Right ventricle myocardium inferior (tissue), 1 donor: ENCODE results near the gene NSD2. TPM values are rescaled to one million over a fixed set of nuclear protein-coding genes. Genes with fewer than 3 reads are reported as not detected.
"Not testable (repeated sequence)": the region's sequence is repeated elsewhere in the genome, so short reads cannot be mapped to it uniquely, and the experiment has no call there.

Experiments
- ATAC-seq: fragments of 200-7000 bp; cut with Tn5 transposase; one replicate; pipeline ENCODE4 v1.9.1; 2020; ENCODE audit warnings: mild to moderate bottlenecking, moderate library complexity
- DNase-seq: peaks from one replicate; pipeline ENCODE4 v3.0.0; 2021; ENCODE audit errors: missing footprints
- intact Hi-C: fragments of 100-400 bp; cut with DNase I; formaldehyde crosslinking; loops from one replicate; pipeline ENCODE4 v1.11.0; 2022
- total RNA-seq: library from RNA; stranded (reverse); fragmentation: NEBNext Ultra II Directional; extraction: Animal tissue kit (Norgen Biotek cat#: 25700); gene quantifications from one replicate; pipeline ENCODE4 v1.2.1, GENCODE V29; 2021
- donor health status: DM: no; HTN: yes; CAD: no; lungs with severe emphysema.

The NSD2 gene
- total RNA-seq, 1 donor from 2014 or later = 37.0 TPM

DNA sequence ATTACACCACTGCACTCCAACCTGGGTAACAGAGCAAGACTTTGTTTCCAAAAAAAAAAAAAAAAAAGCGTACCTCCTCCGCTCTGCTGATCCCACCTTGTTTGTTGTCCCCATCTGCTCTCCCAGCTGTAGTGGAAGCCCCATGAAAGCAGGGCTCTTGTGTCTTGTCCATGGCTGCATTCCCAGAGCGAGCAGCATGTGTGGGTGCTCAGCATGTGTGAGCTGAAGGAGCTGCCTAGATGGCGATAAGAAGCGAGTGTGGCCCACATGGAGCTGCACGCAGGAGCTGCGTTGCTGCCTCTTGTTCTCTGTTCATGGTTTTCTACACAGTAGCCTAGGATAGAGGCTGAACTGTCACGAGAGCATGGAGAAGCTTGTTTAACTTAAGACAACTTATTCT lies 12.4 kb downstream of the NSD2 start:
- no peak for DNase-seq
- ATAC-seq = no peak
- intact Hi-C loops = no loop called here

DNA sequence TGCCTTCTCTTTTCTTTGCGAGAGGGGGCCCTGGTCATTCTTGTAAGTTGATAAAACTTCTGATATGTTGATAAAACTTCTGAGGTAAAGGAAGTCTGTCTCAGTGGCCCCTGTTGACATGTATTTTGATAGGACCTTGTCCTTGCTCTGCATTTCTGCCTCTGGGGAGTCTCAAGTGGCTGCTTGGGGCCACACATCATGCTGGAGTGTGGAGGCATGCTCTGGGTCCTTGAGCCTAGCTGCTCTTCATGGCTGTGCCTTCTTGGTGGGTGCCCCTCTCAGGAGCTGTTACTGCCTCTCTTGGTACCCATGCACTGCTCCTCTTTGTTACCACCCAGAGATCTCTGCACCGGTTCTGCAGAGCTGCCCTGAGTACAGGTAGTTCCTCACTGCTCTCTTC lies 14.2 kb downstream of the NSD2 start:
- ATAC-seq = no peak
- intact Hi-C loops = no loop called here

DNA sequence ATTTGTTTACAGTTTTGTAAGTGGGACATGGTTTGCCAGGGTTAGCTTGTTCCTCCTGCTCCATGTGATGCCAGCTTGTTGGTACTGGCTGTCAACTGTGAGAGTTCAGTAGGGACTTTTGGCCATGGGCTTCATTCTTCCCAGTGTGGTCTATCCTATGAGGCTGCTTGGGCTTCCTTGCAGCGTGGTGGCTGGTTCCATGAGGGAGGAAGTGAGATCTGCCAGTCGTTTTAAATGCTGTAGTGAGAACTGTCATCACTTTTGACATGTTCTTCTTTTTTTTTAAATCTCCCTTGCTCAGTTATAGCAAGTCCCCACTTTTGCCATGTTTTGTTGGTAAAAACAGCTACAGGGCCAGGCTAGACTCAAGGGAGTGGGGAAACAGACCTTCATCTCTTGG lies 15.9 kb downstream of the NSD2 start:
- ATAC-seq = no peak
- intact Hi-C loops = no loop called here
- no peak for DNase-seq

More for the DNA sequence above, 14.2 kb downstream of the NSD2 start:
- no peak for DNase-seq

DNA sequence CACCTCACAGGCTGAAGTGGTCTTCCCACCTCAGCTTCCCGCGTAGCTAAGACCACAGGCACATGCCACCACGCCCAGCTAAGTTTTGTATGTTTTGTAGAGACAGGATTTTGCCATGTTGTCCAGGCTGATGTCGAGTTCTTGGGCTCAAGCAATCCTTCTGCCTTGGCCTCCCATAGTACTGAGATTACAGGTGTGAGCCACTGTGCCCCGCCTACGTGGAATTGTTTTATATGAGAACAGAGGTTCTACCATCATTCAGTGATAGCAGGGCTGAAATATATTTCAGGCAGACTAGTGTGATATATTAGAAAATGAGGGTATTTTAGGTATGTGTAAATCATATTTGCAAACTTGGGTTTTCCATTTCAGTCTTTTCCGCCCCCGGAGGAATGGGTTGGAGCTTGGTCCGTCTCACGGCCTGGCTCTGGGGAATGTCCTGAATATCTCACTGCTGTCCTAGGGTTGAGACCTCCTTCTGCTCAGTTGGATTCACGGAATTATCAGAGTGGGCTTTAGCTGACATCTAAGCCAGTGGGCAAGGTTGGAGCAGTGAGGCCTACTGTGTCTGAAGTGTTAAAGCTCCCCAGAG lies 19.9 kb downstream of the NSD2 start:
- DNase-seq (no peak), ATAC-seq (no peak)
- intact Hi-C loops = no loop called here

DNA sequence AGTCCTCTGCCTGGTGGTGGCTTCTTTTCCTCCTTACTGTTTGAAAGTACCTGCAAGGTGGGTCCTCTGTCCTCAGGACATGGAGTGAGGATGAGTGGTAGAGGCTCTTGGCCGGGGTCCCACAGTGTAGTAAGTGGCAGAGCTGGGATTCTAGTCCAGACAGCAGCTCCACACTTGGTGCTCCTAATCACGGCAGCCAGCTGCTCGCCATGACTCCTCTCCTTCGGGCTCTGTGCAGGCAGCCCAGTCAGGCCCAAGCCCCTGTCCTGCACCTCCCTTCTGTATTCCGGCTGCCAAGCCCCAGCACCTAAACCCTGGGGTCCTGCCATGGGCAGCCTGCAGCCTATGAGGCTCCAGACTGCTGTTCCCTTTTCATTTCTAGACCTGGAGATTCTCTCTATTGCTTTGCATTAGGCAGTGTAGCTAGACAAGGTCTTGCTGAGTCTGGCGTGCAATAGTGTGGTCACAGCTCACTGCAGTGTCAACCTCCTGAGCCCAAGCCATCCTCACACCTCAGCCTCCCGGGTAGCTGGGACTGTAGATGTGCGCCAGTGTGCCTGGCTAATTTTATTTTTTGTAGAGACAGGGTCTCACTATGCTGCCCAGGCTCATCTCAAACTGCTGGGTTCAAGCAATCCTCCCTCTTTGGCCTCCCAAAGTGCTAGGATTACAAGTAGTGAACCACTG lies 24.9 kb downstream of the NSD2 start:
- intact Hi-C loops = no loop called here
- ATAC-seq (no peak), DNase-seq (no peak)

DNA sequence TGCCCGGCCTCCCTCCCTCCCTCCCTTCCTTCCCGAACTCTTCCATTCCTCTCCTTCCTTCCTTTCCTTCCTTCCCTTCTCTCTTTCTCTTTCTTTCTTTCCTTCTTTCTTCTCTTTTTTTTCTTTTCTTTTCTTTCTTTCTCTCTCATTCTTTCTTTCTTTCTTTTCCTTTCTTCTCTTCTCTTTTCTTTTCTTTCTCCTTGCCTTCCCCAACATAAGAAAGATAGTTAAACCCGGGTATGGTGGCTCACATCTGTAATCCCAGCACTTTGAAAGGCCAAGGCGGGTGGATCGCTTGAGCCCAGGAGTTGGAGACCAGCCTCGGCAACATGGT lies 25.4 kb downstream of the NSD2 start:
- DNase-seq = no peak
- no peak for ATAC-seq
- intact Hi-C loops = no loop called here

DNA sequence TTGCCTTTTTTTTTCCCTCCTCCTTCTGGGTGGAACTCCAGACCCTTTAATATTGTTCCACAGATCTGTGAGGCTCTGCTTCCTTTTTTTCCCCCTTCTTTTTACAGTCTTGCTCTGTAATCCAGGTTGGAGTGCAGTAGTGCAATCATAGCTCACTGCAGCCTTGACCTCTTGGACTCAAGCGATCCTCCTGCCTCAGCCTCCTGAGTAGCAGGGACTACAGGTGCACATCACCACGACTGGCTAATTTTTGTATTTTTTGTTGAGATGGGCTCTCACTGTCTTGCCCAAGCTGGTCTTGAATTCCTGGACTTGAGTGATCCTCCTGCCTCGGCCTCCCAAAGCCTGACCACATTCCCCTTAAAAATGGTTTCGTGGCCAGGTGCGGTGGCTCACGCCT lies 26.8 kb downstream of the NSD2 start:
- intact Hi-C loops = loop anchor here (2.0 kb wide), 1 partner anchor 151 kb away; no protein-coding TSS in a partner anchor
- ATAC-seq = no peak
- DNase-seq = no peak

DNA sequence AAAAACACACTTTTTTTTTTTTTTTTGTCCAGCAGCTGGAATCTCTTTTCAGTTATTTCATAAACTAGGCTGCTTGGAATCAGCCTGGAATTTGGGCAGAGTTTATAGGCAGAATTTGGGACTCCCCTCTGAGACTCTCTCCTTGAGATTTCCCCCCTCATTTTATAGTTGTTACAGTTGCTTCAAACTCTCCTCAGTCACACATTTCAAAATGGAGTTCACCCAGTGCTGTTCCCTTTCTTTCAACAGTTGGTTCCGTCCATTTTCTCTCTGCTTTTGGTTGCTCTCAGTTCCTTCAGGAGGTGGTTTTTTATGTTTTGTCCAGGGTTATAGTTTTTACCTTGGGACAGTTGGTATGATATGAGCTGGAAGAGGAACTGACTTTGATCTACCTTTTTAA lies 27.5 kb downstream of the NSD2 start:
- ATAC-seq (no peak), DNase-seq (no peak)
- intact Hi-C loops = loop anchor here (1.0 to 2.0 kb wide), 2 partner anchors 42 to 152 kb away; partner anchors contain the start of gene LETM1

DNA sequence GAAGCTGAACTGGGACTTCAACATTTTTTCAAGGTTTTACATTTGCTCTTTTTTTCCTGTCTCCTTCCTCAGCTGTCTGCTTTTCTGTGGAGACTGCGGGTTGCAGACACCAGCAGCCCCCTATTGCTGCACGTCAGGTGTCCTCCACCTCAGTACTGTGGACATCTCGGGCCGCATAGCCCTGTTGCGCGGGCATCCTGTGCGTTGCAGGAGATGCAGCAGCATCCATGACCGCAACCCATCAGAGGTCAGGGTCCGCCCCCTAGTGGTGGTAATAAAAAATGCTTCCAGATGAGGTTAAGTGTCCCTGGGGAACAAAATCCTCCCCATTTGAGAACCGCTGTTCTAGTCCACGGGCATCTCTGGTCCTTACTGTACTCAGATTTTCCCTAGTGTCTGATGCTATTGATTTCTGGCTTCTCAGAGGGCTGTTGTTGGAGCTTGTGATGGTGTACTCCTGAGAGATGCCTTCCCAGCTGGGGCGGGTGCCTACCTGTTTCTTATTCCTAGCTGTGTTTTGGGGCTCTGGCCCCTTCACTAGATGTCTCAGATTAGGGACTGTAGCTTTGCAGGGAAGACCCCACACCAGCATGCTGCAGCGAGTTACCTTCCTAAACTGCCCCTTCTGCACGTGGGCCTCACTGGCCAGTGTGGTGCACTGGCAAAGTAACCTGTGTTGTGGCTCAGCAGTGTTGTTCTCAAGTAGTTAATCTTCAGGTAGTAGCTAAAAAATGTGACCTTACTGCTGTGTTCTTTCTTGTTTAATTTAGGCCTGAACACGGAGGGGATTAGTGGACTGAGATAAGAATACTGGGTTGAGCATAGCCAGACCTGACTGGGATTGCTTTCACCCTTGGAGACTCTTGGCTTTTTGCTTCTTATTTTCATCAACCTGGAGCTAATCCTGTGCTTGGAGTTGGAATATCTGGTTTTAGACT lies 28.2 kb downstream of the NSD2 start:
- ATAC-seq (peak; percentile 85), DNase-seq (peak; percentile 85)
- intact Hi-C loops = loop anchor here (1.0 to 2.0 kb wide), 2 partner anchors 43 to 153 kb away; partner anchors contain the start of gene LETM1

DNA sequence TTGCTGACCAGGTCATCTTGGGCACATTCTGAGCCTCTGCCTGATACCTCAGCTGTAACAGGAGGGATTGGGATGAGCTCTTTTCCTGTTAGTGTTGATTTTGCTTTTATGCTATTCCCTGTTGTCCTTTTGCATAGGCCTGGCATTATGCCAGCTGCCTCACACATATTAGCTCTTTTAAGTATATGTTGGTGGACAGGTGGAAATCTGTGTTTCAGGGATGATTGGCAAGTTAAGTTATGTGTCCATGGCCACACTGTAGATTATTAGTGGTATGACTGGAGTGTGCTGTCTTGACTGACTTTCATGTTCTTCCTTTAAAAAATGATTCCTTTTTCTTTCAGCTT lies 28.9 kb downstream of the NSD2 start:
- ATAC-seq (no peak), DNase-seq (no peak)
- intact Hi-C loops = no loop called here

DNA sequence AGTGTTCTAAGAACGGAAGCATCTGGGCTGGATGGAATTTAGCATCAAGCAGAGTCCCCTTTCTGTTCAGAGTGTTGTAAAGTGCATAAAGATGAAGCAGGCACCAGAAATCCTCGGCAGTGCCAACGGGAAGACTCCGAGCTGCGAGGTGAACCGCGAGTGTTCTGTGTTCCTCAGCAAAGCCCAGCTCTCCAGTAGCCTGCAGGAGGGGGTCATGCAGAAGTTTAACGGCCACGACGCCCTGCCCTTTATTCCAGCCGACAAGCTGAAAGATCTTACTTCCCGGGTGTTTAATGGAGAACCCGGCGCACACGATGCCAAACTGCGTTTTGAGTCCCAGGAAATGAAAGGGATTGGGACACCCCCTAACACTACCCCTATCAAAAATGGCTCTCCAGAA lies 29.4 kb downstream of the NSD2 start:
- no peak for DNase-seq
- ATAC-seq = no peak
- intact Hi-C loops = no loop called here

DNA sequence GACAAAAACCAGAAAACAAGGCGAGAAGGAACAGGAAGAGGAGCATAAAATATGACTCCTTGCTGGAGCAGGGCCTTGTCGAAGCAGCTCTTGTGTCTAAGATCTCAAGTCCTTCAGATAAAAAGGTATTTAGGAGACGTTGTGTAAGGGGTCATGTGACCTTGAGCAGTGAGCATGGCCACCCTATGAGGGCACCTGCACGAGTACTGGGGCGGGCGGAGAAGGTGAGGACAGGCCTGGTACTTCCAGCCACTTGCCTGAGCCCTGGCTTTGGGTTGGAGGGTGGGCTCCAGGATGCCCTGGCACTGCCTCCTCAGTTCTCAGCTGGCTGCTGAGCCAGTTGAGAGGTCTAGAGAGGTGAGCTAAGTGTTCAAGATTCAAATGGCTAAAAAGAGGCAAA lies 29.9 kb downstream of the NSD2 start:
- DNase-seq (no peak), ATAC-seq (no peak)
- intact Hi-C loops = no loop called here

DNA sequence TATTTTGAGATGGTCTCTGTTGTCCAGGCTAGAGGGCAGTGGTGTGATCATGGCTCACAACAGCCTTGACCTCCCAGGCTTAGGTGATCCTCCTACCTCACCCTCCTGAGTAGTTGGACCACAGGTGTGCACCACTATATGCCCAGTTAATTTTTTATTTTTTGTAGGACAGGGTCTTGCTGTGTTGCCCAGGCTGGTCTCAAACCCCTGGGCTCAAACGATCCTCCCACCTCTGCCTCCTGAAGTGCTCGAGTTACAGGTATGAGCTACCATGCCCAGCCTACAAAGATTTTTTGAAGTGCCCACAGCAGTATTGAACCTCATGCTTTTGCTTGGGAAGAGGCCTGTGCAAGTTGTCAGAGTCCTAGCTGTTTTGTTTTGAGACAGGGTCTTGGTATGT lies 31.1 kb downstream of the NSD2 start:
- ATAC-seq (no peak), DNase-seq (no peak)
- intact Hi-C loops = no loop called here

DNA sequence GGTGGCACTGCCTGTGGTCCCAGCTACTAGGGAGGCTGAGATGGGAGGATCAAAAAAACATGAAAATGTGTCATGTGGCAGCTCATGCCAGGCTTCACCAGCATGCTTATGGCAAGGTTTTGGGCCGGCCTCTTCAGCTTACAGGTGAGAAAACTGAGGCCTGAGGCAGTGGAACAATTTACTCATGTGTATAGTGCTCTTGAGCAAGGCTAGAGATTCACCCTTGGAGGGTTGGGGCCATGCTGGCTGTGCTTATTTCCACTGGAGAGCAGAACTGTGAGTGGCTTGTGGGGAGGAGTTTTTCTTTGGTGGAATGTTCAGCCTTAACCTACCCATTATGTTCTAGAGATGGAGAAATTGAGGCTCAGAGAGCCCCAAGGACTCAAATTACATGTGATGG lies 31.8 kb downstream of the NSD2 start:
- DNase-seq = no peak
- intact Hi-C loops = no loop called here
- no peak for ATAC-seq

DNA sequence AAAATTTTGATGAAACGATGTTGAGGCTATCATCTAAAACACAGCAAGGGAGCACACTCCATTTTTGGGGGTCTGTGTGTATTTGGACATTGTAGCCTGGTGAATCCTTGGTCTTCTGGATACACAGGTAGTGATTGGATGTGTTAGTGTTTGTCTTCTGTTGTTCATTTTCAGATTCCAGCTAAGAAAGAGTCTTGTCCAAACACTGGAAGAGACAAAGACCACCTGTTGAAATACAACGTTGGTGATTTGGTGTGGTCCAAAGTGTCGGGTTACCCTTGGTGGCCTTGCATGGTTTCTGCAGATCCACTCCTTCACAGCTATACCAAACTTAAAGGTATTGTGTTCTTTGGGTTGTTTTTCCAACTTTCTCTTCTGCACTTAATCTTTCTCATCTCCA lies 32.8 kb downstream of the NSD2 start:
- DNase-seq (no peak), ATAC-seq (no peak)
- intact Hi-C loops = no loop called here

DNA sequence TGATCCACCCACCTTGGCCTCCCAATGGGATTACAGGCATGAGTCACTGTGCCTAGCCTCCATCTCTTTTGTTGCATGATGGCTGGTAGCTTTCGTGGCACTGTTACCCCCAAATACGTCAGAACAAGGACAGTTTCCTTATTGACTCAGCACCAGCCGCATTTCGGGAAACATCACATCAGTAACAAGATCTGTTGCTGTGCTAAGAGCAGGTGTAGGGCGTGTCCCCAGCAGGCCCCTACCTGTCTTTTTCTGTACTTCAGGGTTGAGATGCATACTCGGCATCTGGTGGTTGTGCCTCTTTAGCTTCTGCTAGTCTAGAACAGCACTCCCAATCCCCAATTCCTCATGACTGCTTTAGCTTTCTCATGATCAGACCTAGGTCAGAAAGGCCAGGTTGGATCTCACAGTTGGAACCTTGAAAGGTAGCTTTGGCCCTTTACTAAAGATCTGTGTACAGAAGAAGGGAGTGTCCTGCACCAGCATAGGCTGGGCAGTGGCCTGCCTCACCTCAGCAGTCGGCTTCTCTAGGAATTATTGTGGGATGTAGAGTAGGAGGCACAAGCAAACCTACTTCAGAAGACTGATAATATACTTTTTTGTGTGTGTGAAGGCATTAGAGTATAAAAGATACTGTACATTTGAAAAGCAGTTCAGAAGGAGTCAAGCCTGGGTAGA lies 36.8 kb downstream of the NSD2 start:
- intact Hi-C loops = no loop called here
- DNase-seq = no peak
- no peak for ATAC-seq

DNA sequence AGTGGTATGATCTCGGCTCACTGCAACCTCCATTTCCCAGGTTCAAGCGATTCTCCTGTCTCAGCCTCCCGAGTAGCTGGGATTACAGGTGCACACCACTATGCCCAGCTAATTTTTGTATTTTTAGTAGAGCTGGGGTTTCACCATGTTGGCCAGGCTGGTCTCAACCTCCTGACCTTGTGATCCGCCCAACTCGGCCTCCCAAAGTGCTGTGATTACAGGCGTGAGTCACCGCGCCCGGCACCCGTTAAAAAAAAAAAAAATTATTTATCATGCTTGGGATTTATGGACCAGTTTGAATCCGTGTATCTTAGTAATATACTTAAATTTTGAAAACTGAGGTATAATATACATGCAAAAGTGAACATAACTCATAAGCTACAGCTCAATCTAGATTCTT lies 38.5 kb downstream of the NSD2 start:
- DNase-seq, ATAC-seq, intact Hi-C loops: not testable (repeated sequence)

DNA sequence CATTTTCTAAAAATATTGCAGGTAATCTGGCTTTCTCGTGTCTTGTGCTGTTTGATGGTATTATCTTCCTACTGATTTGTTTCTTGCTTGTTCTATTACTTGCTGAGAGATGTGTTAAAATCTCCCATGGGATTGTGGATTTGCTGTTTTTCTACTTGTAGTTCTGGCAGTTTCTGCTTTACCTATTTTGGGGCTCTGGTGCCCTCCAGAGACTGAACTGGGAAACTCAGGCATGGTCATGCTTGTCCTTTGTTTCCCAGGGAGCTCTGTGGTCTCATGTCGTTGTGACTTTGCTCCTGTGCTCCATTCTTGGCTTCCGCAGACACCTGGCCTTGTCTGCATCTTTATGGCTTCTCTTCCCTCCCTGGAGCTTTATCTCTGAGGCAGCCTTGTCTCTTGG lies 39.5 kb downstream of the NSD2 start:
- ATAC-seq (no peak), DNase-seq (no peak)
- intact Hi-C loops = no loop called here

DNA sequence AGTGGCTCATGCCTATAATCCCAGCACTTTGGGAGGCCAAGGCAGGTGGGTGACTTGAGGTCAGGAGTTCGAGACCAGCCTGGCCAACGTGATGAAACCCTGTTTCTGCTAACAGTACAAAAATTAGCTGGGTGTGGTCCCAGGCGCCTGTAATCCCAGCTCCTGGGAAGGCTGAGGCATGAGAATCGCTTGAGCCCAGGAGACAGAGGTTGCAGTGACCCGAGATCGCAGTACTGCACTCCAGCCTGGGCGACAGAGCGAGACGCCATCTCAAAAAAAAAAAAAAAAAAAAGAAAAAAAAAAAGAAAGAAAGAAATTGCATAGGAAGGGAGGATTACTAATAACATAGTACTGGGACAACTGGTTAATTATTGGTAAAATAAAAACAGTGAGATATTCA lies 40.1 kb downstream of the NSD2 start:
- ATAC-seq, DNase-seq, intact Hi-C loops: not testable (repeated sequence)
